Pons (tissue), 1 donor: ENCODE measurements around the gene IQGAP3.
A peak's percentile ranks its signal among the peaks of the same experiment; 100 is the strongest.

Experiments used
- DNase-seq: peaks from one replicate; pipeline ENCODE4 v3.0.0-alpha.2; 2016; ENCODE audit warnings: low spot score

Gene IQGAP3

GRCh38 chr1:156566436-156566835 is 5.9 kb downstream of the IQGAP3 start:
- no peak for DNase-seq

GRCh38 chr1:156565519-156565918 is 6.8 kb downstream of the IQGAP3 start:
- DNase-seq = no peak

GRCh38 chr1:156560585-156561163 is 11.7 kb downstream of the IQGAP3 start:
- DNase-seq = no peak

DNA sequence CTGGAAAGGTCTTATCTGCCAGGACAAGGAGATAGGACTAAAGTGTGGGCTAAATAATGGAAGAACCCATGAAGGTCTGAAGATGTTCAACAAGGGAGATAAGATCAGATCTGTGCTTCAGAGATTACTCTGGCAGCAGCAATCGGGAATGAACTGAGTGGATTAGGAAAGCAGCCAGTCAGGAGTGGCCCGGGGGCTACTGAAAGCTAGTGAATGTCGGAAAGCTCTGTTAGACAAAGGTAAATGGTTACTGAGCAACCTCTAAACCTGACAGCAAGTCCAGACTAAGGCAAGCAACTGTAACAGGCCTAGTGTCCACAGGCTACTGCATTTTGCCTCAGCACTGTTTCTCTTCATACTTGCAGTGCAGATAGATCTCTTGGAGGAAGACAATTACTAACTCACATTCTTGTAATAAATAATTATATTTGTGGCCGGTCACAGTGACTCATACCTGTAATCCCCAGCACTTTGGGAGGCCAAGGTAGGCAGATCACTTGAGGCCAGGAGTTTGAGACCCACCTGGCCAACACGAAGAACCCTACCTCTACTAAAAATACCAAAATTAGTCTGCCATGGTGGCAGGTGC is 12.5 kb downstream of the IQGAP3 start:
- DNase-seq = no peak

GRCh38 chr1:156559086-156559796 is 13.1 kb downstream of the IQGAP3 start:
- DNase-seq = no peak

DNA sequence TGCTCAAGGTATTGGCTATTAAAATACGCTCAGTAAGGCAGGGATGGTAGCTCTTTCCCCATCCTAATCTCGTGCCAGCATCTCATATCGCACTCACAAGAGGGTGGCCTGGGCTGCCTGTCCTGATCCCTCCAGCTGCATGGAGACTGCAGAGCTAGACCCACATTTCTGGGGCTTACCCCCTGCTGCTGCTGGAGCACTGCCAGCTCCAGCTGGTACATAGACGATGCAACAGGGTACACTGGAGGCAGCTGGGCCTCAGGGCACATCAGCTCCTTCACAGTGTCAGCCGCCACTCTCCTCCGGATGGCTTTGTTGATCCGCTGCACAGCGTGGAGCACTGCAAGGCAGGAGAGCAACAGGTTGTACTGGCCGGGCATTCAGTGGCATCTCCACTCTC is 16.0 kb downstream of the IQGAP3 start:
- no peak for DNase-seq

DNA sequence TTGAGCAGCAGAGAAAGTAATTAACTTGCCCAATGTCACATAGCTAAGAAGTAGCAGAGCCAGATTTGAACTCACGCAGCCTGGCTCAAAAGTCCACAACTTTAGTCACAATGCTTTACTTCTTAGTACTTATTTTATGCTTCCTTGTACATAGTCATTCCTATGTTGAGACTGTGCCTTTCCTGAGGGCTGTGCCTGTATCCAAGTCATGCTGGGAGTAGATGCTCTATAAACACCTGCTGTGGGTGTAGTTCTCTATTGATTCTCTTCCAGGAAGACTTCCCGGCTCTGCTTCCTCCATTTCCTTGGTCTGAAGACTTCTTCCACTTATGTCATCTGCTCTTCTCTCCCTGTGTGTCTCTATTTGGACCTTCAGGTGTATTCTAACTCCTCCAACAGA is 16.6 kb downstream of the IQGAP3 start:
- no peak for DNase-seq

GRCh38 chr1:156554971-156555370 is 17.4 kb downstream of the IQGAP3 start:
- no peak for DNase-seq

- DNase-seq = no peak
Observed at GRCh38 chr1:156553860-156554485, 18.4 kb downstream of the IQGAP3 start.

GRCh38 chr1:156552937-156553336 is 19.4 kb downstream of the IQGAP3 start:
- DNase-seq = peak; percentile 69

GRCh38 chr1:156552518-156552917 is 19.8 kb downstream of the IQGAP3 start:
- no peak for DNase-seq

- no peak for DNase-seq
Observed at GRCh38 chr1:156551869-156552268, 20.5 kb downstream of the IQGAP3 start.

DNA sequence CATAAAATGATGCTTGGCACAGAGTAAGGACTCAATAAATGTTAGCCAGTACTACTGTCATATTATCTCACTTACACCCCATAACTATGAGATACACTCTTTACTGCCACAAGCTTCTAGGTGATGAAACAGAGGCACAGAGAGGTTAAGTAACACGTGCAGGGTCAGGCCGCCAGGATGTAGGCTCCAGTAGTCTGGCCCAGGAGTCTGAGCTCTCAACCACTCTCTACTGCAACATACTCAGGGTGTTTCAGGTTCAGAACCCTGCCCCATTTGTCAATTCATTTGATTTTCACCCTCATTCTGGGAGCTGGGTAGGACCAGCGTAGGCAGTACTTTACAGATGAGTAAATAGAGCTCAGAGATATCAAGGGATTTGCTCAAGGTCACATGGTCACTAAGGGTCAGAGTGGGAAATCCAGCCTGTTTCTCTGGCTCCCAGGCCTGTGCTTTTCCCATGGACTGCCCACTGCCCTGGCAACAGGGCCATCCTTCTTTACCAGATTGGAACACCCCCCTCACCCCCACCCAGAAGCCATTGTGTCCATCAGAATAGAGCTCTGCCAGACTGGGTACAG is 21.2 kb downstream of the IQGAP3 start:
- no peak for DNase-seq

GRCh38 chr1:156550346-156550745 is 22.0 kb downstream of the IQGAP3 start:
- DNase-seq = no peak

DNA sequence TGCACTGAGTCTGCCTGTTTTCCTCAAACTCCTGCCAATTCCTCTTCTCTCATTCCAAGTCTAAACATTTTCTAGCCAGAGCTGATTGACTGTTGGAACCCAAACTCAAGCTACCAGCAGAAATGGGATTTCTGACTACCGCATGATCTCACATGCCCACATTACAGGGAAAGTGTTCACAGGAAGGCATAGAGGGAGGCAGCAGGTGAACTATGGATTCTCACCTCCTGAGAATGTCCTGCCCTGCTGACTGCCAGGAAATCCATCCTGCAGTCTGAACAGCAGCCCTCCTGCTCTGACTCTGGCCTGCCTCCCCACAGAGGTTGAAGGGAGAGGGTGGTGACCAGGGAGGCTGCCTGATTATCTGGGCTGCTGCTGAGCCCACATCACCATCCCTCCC is 22.5 kb downstream of the IQGAP3 start:
- no peak for DNase-seq

DNA sequence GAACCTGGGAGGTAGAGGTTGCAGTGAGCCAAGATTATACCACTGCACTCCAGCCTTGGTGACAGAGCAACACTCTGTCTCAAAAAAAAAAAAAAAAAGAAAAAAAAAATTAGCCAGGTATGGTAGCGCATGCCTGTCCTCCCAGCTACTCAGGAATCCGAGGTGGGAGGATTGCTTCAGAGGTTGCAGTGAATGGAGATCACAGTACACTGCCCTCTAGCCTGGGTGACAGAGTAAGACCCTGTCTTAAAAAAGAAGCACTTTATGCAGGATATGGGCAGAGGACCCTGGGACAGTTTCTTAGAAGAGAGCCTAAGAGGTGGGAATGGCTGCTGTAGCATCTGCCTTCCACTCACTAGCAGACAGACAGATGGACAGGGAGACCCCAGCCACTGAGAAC is 23.0 kb downstream of the IQGAP3 start:
- no peak for DNase-seq

DNA sequence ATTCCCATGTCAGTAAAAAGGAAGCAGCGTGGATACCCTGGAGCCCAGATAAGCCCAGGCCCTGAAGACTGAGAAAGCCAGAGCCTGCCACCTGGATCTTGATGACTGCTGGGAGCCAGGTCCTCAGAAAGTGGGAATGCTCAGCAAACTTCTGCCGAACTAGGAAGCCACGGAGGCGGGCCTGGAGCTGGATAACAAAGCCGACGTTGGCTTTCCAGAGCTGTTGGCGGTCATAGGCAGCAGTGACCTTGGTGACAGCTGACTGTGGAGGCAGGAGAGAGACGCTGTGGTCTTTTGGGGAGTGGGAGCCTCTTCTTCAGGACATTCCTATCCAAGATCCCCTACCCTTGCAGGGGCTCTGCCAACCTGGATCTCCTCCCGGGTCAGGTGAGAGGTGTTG is 24.4 kb downstream of the IQGAP3 start:
- no peak for DNase-seq

- no peak for DNase-seq
Observed at GRCh38 chr1:156547434-156547833, 24.9 kb downstream of the IQGAP3 start.

DNA sequence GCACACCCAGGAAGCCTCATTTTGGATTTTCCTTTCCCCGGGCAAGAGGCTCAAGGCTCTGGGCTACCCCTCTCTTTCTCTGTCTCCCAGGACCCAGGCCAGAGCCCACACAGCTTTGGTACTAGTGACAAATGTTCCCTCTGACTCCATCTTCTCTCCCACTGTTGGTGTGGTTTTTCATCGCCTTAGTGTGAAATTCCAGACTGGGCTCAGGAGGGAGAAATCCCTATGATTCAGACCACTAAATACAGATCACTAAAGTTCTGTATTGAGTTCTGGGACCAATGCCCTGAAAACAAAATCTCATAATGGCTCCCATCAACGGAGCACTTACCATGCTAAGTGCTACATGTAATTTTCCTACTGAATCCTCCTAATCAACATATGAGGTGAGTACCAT is 26.1 kb downstream of the IQGAP3 start:
- no peak for DNase-seq

DNA sequence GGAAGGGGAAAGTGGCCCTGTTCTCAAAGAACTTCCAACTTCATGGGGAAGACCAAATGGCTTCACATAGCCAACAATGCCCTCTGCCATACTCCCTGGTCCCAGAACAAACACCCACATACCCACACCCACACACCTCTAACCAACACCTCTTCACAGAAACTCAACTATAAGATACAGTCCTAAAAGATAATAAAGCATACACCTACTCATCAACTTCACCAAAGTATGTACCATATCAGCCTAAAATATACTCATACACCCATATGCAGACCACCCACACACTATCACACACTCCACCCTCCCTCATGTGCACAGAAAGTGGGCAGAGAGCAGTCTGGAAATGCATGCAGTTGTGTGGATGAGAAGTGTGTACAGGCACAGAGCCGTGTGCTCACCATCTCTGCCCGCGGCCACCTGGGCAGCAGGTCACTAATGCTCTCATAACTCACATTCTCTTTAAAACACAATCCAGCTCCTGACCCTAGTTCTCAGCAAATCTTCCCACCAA is 27.7 kb downstream of the IQGAP3 start:
- no peak for DNase-seq

DNA sequence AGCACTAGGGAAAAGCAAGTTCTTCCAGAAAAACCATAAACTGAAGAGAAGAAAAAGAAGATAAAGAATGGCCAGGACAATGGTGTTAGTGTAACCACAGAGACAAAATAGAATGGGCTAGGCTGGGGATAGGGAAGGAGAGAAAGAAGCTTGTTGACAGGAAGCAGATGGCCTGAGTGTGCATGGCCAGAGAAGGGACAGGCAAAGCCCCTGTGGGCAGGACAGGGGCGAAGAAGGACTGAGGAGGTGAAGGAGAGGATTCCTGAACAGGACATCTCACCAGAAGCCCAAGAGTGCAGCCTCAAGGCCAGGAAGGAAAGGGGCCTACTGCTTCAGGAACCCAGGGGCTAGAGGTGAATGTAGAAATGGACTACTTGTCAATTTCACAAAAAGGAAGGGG is 29.3 kb downstream of the IQGAP3 start:
- no peak for DNase-seq

- DNase-seq = no peak
Observed at GRCh38 chr1:156540955-156541354, 31.4 kb downstream of the IQGAP3 start.
